Lung (tissue), 12 donors: Measurements from ENCODE around the gene FRAT2. TPM values are rescaled to one million over a fixed set of nuclear protein-coding genes. Genes with fewer than 3 reads are reported as not detected.
"Not testable (repeated sequence)": the region's sequence is repeated elsewhere in the genome, so short reads cannot be mapped to it uniquely, and the experiment has no call there.

Source experiments
- ATAC-seq: fragments of 200-7000 bp; cut with Tn5 transposase; one replicate; pipeline ENCODE4 v1.9.1; 2020; ENCODE audit warnings: moderate number of reproducible peaks; ENCODE audit not compliant: insufficient read depth, low FRiP score
- DNase-seq, 3 donors: peaks; one replicate each; pipeline ENCODE4 v3.0.0-alpha.2; 2013 to 2017
- H3K27ac ChIP-seq, 2 donors: one replicate each; pipeline ENCODE4 v1.5.1; 2013; ENCODE audit warnings: mild to moderate bottlenecking in 2 of 2, moderate library complexity in 2 of 2, control low read depth in 1 of 2, inconsistent platforms in 1 of 2, low read depth in 1 of 2, low read length in 1 of 2
- H3K27me3 ChIP-seq, 3 donors: one replicate each; pipeline ENCODE4 v1.5.1; 2013; ENCODE audit warnings: low read length in 2 of 3; ENCODE audit not compliant: control insufficient read depth in 3 of 3, insufficient read depth in 3 of 3
- H3K36me3 ChIP-seq, 4 donors: one replicate each; pipeline ENCODE4 v1.5.1; 2013; ENCODE audit warnings: low read length in 4 of 4, mild to moderate bottlenecking in 1 of 4, moderate library complexity in 1 of 4; ENCODE audit not compliant: control insufficient read depth in 4 of 4, insufficient read depth in 4 of 4
- H3K4me1 ChIP-seq, 5 donors: one replicate each; pipeline ENCODE4 v1.5.1; 2013; ENCODE audit warnings: low read length in 5 of 5, mild to moderate bottlenecking in 2 of 5, moderate library complexity in 1 of 5; ENCODE audit not compliant: control insufficient read depth in 5 of 5, insufficient read depth in 5 of 5
- H3K4me3 ChIP-seq: one replicate; pipeline ENCODE4 v1.5.1; 2013; ENCODE audit warnings: mild to moderate bottlenecking, control low read depth, moderate library complexity
- H3K9ac ChIP-seq, 2 donors: one replicate each; pipeline ENCODE4 v1.5.1; 2013; ENCODE audit warnings: low read length in 2 of 2, control low read depth in 1 of 2; ENCODE audit not compliant: insufficient read depth in 1 of 2
- H3K9me3 ChIP-seq, 4 donors: one replicate each; pipeline ENCODE4 v1.5.1; 2013; ENCODE audit warnings: low read length in 3 of 4, mild to moderate bottlenecking in 1 of 4, moderate library complexity in 1 of 4; ENCODE audit not compliant: control insufficient read depth in 4 of 4, insufficient read depth in 3 of 4
- CTCF ChIP-seq: IDR thresholded peaks from 2 replicates; pipeline ENCODE4 v1.5.1; 2012; ENCODE audit warnings: mild to moderate bottlenecking; ENCODE audit errors: control extremely low read depth, extremely low read depth
- WGBS, 2 donors: extraction: QIAGEN DNeasy Blood & Tissue Kit; methylation state at CpG; one replicate each; pipeline ENCODE4 v1.1.7; 2013; 5-methylcytosine and 5-hydroxymethylcytosine counted together
- polyA plus RNA-seq, 2 donors: library from polyadenylated mRNA; stranded (reverse); fragments of 200-250 nt; gene quantifications; one replicate each; pipeline ENCODE4 v1.2.1, GENCODE V29; 2013
- total RNA-seq, 2 donors: library from RNA; depleted of rRNA in 1 of 2; stranded (reverse); fragments of >200 nt in 1 of 2; gene quantifications; one replicate each; pipeline ENCODE4 v1.2.1, GENCODE V29; 2014 to 2021
- donor health status: control.
- donor health status: control.
- donor health status: Bipolar disorder and iron deficiency.
- donor health status: healthy.
- donor health status: DM: yes; HTN: yes; CAD: no.

FRAT2 gene
- total and polyA plus RNA-seq, 4 donors: 7.0 to 25.9 (median 17.3) TPM

- no peak for TF ChIP-seq CTCF
- no peaks in the 10 kb centered on the region for H3K9me3 ChIP-seq
- ATAC-seq (no peak), DNase-seq (no peak)
- no peaks in the 10 kb centered on the region for H3K27me3 ChIP-seq
- 91 to 93% methylated on average over 4 of the region's 4 CpGs for WGBS, 2 donors
- H3K27ac ChIP-seq: no peak overlapping the region
- H3K36me3 ChIP-seq: peaks cover 0 to 5% (median 2%) of the 10 kb centered on the region in 4 donors
- no peaks in the 10 kb centered on the region for H3K4me1 ChIP-seq
- no peak overlapping the region for H3K9ac ChIP-seq
- no peak overlapping the region for H3K4me3 ChIP-seq
These were observed 12.8 kb upstream of the FRAT2 start for GRCh38 chr10:97347317-97347716.

- WGBS, 2 donors: 48 to 86% methylated on average over 6 of the region's 6 CpGs
These were observed 9.1 kb upstream of the FRAT2 start for GRCh38 chr10:97343664-97344063.

GRCh38 chr10:97341416-97341815, 6.9 kb upstream of the FRAT2 start:
- H3K27me3 ChIP-seq: peaks cover 0 to 10% (median 0%) of the 10 kb centered on the region in 3 donors
- no peaks in the 10 kb centered on the region for H3K9me3 ChIP-seq
- peaks cover 0 to 7% (median under 1%) of the 10 kb centered on the region in 5 donors for H3K4me1 ChIP-seq
- no peak overlapping the region for H3K9ac ChIP-seq
- no peak overlapping the region for H3K27ac ChIP-seq
- no peak for DNase-seq
- no peak for ATAC-seq
- TF ChIP-seq CTCF: no peak
- H3K4me3 ChIP-seq: no peak overlapping the region
- 72 to 89% methylated on average over 2 of the region's 2 CpGs for WGBS, 2 donors
- H3K36me3 ChIP-seq: no peaks in the 10 kb centered on the region

More at GRCh38 chr10:97343664-97344063, 9.1 kb upstream of the FRAT2 start:
- not testable (repeated sequence) for H3K9ac ChIP-seq, H3K27ac ChIP-seq, ATAC-seq, H3K4me3 ChIP-seq, DNase-seq, H3K9me3 ChIP-seq, H3K36me3 ChIP-seq, H3K27me3 ChIP-seq, H3K4me1 ChIP-seq

GRCh38 chr10:97338041-97338440, 3.5 kb upstream of the FRAT2 start:
- H3K4me1 ChIP-seq: peaks cover 0 to 17% (median 2%) of the 10 kb centered on the region in 5 donors
- TF ChIP-seq CTCF: no peak
- DNase-seq (peak in 1 of 3 donors; percentile 26), ATAC-seq (no peak)
- no peak overlapping the region for H3K9ac ChIP-seq
- H3K4me3 ChIP-seq: no peak overlapping the region
- H3K27me3 ChIP-seq: peaks cover 0 to 15% (median 5%) of the 10 kb centered on the region in 3 donors
- H3K27ac ChIP-seq: no peak overlapping the region
- no peaks in the 10 kb centered on the region for H3K9me3 ChIP-seq
- 57 to 64% methylated on average over 5 of the region's 5 CpGs for WGBS, 2 donors
- H3K36me3 ChIP-seq: no peaks in the 10 kb centered on the region
